Liver (tissue), 9 donors: Measurements from ENCODE around the gene ACTR3C. TPM values are rescaled to one million over a fixed set of nuclear protein-coding genes. Genes with fewer than 3 reads are reported as not detected.

ENCODE experiments used
- DNase-seq: peaks from one replicate; pipeline ENCODE4 v3.0.0-alpha.2; 2017; ENCODE audit warnings: low spot score
- H3K27ac ChIP-seq, 2 donors: one replicate each; pipeline ENCODE4 v1.7.0; 2013; ENCODE audit warnings: inconsistent platforms in 2 of 2, low read length in 2 of 2, control low read depth in 1 of 2, low read depth in 1 of 2, mild to moderate bottlenecking in 1 of 2
- H3K27me3 ChIP-seq, 4 donors: one replicate each; pipeline versions ENCODE4 v1.6.1 to v1.7.0; 2013; ENCODE audit warnings: low read length in 3 of 4, inconsistent platforms in 1 of 4, mild to moderate bottlenecking in 1 of 4, moderate library complexity in 1 of 4; ENCODE audit not compliant: control insufficient read depth in 4 of 4, insufficient read depth in 4 of 4
- H3K36me3 ChIP-seq, 4 donors: one replicate each; pipeline versions ENCODE4 v1.6.1 to v1.7.0; 2013; ENCODE audit warnings: low read length in 3 of 4, mild to moderate bottlenecking in 3 of 4, low read depth in 1 of 4, moderate library complexity in 1 of 4; ENCODE audit not compliant: control insufficient read depth in 4 of 4, insufficient read depth in 3 of 4
- H3K4me1 ChIP-seq, 4 donors: one replicate each; pipeline versions ENCODE4 v1.6.1 to v1.7.0; 2013; ENCODE audit warnings: low read length in 3 of 4, mild to moderate bottlenecking in 3 of 4, moderate library complexity in 1 of 4; ENCODE audit not compliant: control insufficient read depth in 4 of 4, insufficient read depth in 4 of 4
- H3K4me3 ChIP-seq, 3 donors: one replicate each; pipeline versions ENCODE4 v1.6.1 to v1.7.0; 2013; ENCODE audit warnings: low read length in 3 of 3, control low read depth in 1 of 3, low read depth in 1 of 3, mild to moderate bottlenecking in 1 of 3
- H3K9ac ChIP-seq, 2 donors: one replicate each; pipeline ENCODE4 v1.7.0; 2013; ENCODE audit warnings: low read length in 2 of 2, mild to moderate bottlenecking in 2 of 2, moderate library complexity in 2 of 2, control low read depth in 1 of 2, low read depth in 1 of 2
- H3K9me3 ChIP-seq, 4 donors: one replicate each; pipeline versions ENCODE4 v1.6.1 to v1.7.0; 2013; ENCODE audit warnings: low read length in 3 of 4; ENCODE audit not compliant: control insufficient read depth in 4 of 4
- EGR1 ChIP-seq, 2 donors: IDR thresholded peaks; 2 replicates each; pipeline ENCODE4 v1.6.1; 2016 to 2018; ENCODE audit warnings: antibody characterized with exemption in 2 of 2, low read depth in 2 of 2
- FOXA1 ChIP-seq: IDR thresholded peaks from 2 replicates; pipeline ENCODE4 v1.6.1; 2016; ENCODE audit warnings: antibody characterized with exemption
- GABPA ChIP-seq, 2 donors: IDR thresholded peaks in 1 of 2; conservative IDR thresholded peaks in 1 of 2; 2 replicates each; pipeline ENCODE4 v1.6.1; 2016; ENCODE audit warnings: antibody characterized with exemption in 2 of 2, mild to moderate bottlenecking in 1 of 2, moderate library complexity in 1 of 2
- HNF4A ChIP-seq, 2 donors: conservative IDR thresholded peaks; 2 replicates each; pipeline ENCODE4 v1.6.1; 2016; ENCODE audit warnings: antibody characterized with exemption in 2 of 2, mild to moderate bottlenecking in 2 of 2
- JUND ChIP-seq, 2 donors: IDR thresholded peaks; 2 replicates each; pipeline ENCODE4 v1.6.1; 2016; ENCODE audit warnings: antibody characterized with exemption in 2 of 2
- NR2F2 ChIP-seq: IDR thresholded peaks from 2 replicates; pipeline ENCODE4 v1.6.1; 2016; ENCODE audit warnings: antibody characterized with exemption
- RAD21 ChIP-seq, 2 donors: IDR thresholded peaks; 2 replicates each; pipeline ENCODE4 v1.6.1; 2016; ENCODE audit warnings: antibody characterized with exemption in 2 of 2, mild to moderate bottlenecking in 2 of 2
- RXRA ChIP-seq, 2 donors: IDR thresholded peaks; 2 replicates each; pipeline ENCODE4 v1.6.1; 2017 to 2018; ENCODE audit warnings: antibody characterized with exemption in 2 of 2, mild to moderate bottlenecking in 1 of 2
- SP1 ChIP-seq: IDR thresholded peaks from 2 replicates; pipeline ENCODE4 v1.6.1; 2018; ENCODE audit warnings: antibody characterized with exemption, mild to moderate bottlenecking
- TAF1 ChIP-seq: conservative IDR thresholded peaks from 2 replicates; pipeline ENCODE4 v1.6.1; 2016; ENCODE audit warnings: antibody characterized with exemption, mild to moderate bottlenecking
- YY1 ChIP-seq: IDR thresholded peaks from 2 replicates; pipeline ENCODE4 v1.6.1; 2016; ENCODE audit warnings: antibody characterized with exemption, mild to moderate bottlenecking
- WGBS: extraction: QIAGEN DNeasy Blood & Tissue Kit; methylation state at CpG from one replicate; pipeline ENCODE4 v1.1.7; 2013; 5-methylcytosine and 5-hydroxymethylcytosine counted together
- polyA plus RNA-seq, 2 donors: library from polyadenylated mRNA; stranded (reverse) in 1 of 2; unstranded in 1 of 2; fragments of 200-250 nt in 1 of 2; fragments of >200 nt in 1 of 2; fragmentation: Nextera tagmentation in 1 of 2; extraction: Ambion mirVana in 1 of 2; gene quantifications; one replicate each; pipeline versions ENCODE4 v1.2.1 to v1.2.3, GENCODE V29; 2013 to 2015
- total RNA-seq, 2 donors: library from RNA; depleted of rRNA; stranded (reverse); fragments of >200 nt; gene quantifications; one replicate each; pipeline ENCODE4 v1.2.3, GENCODE V29; 2014
- TF ChIP-seq, protein P1 (sequence below): IDR thresholded peaks from 2 replicates; pipeline ENCODE4 v1.6.1; 2016; ENCODE audit warnings: antibody characterized with exemption
- TF ChIP-seq, protein P2 (sequence below): IDR thresholded peaks from 2 replicates; pipeline ENCODE4 v1.6.1; 2016; ENCODE audit warnings: antibody characterized with exemption, mild to moderate bottlenecking
- TF ChIP-seq, protein P3 (sequence below): IDR thresholded peaks from 2 replicates; pipeline ENCODE4 v1.6.1; 2016; ENCODE audit warnings: antibody characterized with exemption
- TF ChIP-seq, protein P4 (sequence below): IDR thresholded peaks from 2 replicates; pipeline ENCODE4 v1.6.1; 2016; ENCODE audit warnings: antibody characterized with exemption
- TF ChIP-seq, protein P5 (sequence below): fragments of 150-350 bp; IDR thresholded peaks from 2 replicates; pipeline ENCODE4 v1.5.1; 2017; ENCODE audit warnings: improper control_type of control experiment, low read depth, low read length; ENCODE audit not compliant: missing input control
- donor health status: healthy.
- donor health status: healthy.
- donor health status: healthy.
- donor health status: healthy.
- donor health status: healthy.

Gene ACTR3C
- total and polyA plus RNA-seq, 4 donors, result 3.0 to 61.7 (median 28.3) TPM

DNA sequence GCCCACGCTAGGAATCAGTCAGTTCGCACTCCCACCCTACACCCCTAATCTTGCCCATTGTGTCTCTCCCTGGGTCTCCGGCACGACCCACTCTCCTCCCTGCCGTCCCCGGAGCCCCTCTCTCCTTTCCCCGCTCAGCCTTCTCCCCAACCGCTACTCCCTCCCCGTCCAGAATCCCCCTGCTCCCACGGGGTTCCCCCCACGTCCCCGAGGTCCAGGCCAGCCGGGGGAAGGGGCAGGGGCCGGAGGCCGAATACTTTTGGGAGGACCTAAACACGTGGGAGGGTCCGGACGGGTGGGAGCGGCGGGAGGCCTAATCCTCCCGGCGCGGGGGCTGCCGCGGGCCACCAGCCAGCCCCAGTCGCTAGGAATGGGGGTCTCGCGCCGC is 17.5 kb upstream of the ACTR3C start:
- no peaks in the 10 kb centered on the region for H3K27me3 ChIP-seq
- DNase-seq, result no peak
- 5% methylated on average over 29 of the region's 29 CpGs for WGBS
- H3K36me3 ChIP-seq, result no peaks in the 10 kb centered on the region
- peak overlapping the region; percentile 75 to 94 for H3K27ac ChIP-seq
- peaks cover 26 to 67% (median 63%) of the 10 kb centered on the region in 4 donors for H3K4me1 ChIP-seq
- no peaks in the 10 kb centered on the region for H3K9me3 ChIP-seq
- TF ChIP-seq EGR1 (IDR thresholded peaks at IDR 0.05; ENCODE audit: low read depth in 2 of 2), result no peak
- no peak for TF ChIP-seq GABPA (IDR thresholded peaks at IDR 0.05 in 1 of 2, conservative IDR thresholded peaks at IDR 0.05 in 1 of 2)
- TF ChIP-seq HNF4A (conservative IDR thresholded peaks at IDR 0.05), result no peak
- no peak for TF ChIP-seq RAD21 (IDR thresholded peaks at IDR 0.05)
- TF ChIP-seq NR2F2, result no peak
- no peak for TF ChIP-seq JUND (IDR thresholded peaks at IDR 0.05)
- TF ChIP-seq FOXA1, result no peak
- no peak for TF ChIP-seq TAF1
- TF ChIP-seq, protein P1, sequence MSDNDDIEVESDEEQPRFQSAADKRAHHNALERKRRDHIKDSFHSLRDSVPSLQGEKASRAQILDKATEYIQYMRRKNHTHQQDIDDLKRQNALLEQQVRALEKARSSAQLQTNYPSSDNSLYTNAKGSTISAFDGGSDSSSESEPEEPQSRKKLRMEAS, result no peak
- no peak for TF ChIP-seq YY1
- TF ChIP-seq, protein P2, sequence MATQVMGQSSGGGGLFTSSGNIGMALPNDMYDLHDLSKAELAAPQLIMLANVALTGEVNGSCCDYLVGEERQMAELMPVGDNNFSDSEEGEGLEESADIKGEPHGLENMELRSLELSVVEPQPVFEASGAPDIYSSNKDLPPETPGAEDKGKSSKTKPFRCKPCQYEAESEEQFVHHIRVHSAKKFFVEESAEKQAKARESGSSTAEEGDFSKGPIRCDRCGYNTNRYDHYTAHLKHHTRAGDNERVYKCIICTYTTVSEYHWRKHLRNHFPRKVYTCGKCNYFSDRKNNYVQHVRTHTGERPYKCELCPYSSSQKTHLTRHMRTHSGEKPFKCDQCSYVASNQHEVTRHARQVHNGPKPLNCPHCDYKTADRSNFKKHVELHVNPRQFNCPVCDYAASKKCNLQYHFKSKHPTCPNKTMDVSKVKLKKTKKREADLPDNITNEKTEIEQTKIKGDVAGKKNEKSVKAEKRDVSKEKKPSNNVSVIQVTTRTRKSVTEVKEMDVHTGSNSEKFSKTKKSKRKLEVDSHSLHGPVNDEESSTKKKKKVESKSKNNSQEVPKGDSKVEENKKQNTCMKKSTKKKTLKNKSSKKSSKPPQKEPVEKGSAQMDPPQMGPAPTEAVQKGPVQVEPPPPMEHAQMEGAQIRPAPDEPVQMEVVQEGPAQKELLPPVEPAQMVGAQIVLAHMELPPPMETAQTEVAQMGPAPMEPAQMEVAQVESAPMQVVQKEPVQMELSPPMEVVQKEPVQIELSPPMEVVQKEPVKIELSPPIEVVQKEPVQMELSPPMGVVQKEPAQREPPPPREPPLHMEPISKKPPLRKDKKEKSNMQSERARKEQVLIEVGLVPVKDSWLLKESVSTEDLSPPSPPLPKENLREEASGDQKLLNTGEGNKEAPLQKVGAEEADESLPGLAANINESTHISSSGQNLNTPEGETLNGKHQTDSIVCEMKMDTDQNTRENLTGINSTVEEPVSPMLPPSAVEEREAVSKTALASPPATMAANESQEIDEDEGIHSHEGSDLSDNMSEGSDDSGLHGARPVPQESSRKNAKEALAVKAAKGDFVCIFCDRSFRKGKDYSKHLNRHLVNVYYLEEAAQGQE, result no peak
- no peak for TF ChIP-seq SP1
- TF ChIP-seq, protein P3, sequence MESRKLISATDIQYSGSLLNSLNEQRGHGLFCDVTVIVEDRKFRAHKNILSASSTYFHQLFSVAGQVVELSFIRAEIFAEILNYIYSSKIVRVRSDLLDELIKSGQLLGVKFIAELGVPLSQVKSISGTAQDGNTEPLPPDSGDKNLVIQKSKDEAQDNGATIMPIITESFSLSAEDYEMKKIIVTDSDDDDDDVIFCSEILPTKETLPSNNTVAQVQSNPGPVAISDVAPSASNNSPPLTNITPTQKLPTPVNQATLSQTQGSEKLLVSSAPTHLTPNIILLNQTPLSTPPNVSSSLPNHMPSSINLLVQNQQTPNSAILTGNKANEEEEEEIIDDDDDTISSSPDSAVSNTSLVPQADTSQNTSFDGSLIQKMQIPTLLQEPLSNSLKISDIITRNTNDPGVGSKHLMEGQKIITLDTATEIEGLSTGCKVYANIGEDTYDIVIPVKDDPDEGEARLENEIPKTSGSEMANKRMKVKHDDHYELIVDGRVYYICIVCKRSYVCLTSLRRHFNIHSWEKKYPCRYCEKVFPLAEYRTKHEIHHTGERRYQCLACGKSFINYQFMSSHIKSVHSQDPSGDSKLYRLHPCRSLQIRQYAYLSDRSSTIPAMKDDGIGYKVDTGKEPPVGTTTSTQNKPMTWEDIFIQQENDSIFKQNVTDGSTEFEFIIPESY, result no peak
- TF ChIP-seq, protein P4, sequence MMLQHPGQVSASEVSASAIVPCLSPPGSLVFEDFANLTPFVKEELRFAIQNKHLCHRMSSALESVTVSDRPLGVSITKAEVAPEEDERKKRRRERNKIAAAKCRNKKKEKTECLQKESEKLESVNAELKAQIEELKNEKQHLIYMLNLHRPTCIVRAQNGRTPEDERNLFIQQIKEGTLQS, result no peak
- TF ChIP-seq, protein P5, sequence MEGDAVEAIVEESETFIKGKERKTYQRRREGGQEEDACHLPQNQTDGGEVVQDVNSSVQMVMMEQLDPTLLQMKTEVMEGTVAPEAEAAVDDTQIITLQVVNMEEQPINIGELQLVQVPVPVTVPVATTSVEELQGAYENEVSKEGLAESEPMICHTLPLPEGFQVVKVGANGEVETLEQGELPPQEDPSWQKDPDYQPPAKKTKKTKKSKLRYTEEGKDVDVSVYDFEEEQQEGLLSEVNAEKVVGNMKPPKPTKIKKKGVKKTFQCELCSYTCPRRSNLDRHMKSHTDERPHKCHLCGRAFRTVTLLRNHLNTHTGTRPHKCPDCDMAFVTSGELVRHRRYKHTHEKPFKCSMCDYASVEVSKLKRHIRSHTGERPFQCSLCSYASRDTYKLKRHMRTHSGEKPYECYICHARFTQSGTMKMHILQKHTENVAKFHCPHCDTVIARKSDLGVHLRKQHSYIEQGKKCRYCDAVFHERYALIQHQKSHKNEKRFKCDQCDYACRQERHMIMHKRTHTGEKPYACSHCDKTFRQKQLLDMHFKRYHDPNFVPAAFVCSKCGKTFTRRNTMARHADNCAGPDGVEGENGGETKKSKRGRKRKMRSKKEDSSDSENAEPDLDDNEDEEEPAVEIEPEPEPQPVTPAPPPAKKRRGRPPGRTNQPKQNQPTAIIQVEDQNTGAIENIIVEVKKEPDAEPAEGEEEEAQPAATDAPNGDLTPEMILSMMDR, result no peak
- TF ChIP-seq RXRA (IDR thresholded peaks at IDR 0.05), result no peak
- H3K4me3 ChIP-seq, result peak overlapping the region; percentile 69 to 81 (median 74)
- H3K9ac ChIP-seq, result peak overlapping the region; percentile 65 to 76
